ENCODE results near the gene PDAP1. TPM values are rescaled to one million over a fixed set of nuclear protein-coding genes. Genes with fewer than 3 reads are reported as not detected.

Gene PDAP1
- total and polyA plus RNA-seq, 2 of the 13 experiments (the other 11 are each of a cell fraction or from before 2014, with no cell fraction given): 13.0 to 100 TPM

DNA sequence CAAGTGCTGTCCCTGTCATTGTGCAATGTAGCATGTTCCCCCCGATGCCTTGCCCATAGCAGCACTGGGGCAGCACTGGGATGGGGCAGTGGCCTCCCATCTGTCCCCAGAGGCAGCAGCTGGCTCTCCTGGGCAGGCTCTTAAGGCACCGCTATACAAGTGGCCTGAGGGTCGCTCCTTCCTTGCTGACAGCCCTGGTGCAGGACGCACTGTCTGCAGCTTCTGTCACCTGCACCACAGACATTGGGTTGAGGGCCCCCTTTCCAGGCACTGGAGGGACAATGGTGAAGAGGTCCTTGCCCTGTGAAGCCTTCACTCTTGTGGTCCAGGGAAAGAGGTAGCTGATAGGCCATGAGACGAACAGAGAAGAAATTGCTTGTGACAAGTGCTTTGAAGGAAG lies 40.9 kb upstream of the PDAP1 start (continued):
- TF ChIP-seq EHMT2 (IDR thresholded peaks at IDR 0.05; ENCODE audit: borderline replicate concordance, low read depth, low read length): no peak

DNA sequence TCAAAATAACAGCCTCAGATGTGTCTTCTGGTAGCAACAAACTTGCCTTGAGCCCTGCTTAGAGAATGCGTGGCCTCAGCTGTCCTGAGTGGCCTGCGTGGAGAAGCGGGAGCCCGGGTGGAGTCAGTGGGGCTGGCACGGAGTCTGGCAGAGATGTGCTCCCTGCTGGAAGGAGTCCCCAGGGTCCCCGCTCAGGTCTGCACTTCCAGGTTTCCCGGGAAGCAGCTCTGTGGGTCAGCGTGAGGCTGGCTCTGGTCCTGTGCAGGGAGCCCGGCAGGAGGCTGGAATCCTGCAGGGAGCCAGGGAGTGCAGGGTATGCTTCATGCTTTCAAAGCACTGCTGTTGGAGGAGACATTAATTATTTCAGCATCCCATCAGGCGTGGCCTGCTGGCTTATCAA lies 40.5 kb upstream of the PDAP1 start:
- Histone ChIP-seq H3K9me3 (ENCODE audit: low read length) (no peaks in the 10 kb centered on the region), H3K27me3 (ENCODE audit: control insufficient read depth in 1 of 2, insufficient read depth in 2 of 2, low read length in 2 of 2) (no peaks in the 10 kb centered on the region), H3K4me2 (ENCODE audit: low read depth, low read length) (no peak overlapping the region), H3K4me1 (ENCODE audit: insufficient read depth, low read length) (no peaks in the 10 kb centered on the region), H3K79me2 (ENCODE audit: insufficient read depth, low read length) (no peaks in the 10 kb centered on the region), H4K20me1 (ENCODE audit: insufficient read depth, low read length) (peaks cover 2% of the 10 kb centered on the region; the same call in 1 of the 2 replicates), H3K4me3 (replicated peaks in 1 of 3; ENCODE audit: insufficient read depth in 1 of 3, low read depth in 2 of 3, low read length in 3 of 3) (no peak overlapping the region), H3K27ac (ENCODE audit: extremely low read length, insufficient read depth, low read length) (no peak overlapping the region), H3K9ac (ENCODE audit: insufficient read depth, low read depth, low read length) (no peak overlapping the region), H3K36me3 (replicated peaks in 1 of 2; ENCODE audit: control insufficient read depth in 1 of 2, insufficient read depth in 2 of 2, low read length in 2 of 2) (peaks cover 35 to 84% of the 10 kb centered on the region in 2 experiments), H2AFZ (ENCODE audit: low read length) (no peak overlapping the region)
- CTCF ChIA-PET (ENCODE audit: low intra/inter-chr PET ratio, low total read pairs): no interaction called here
- DNase-seq (ENCODE audit: low spot score) (no peak), FAIRE-seq (no peak), ATAC-seq (no peak)
- no peak for TF ChIP-seq ZSCAN29 (CRISPR knock-in tag; conservative IDR thresholded peaks at IDR 0.05)
- no peak for TF ChIP-seq ZNF33A (CRISPR knock-in tag; IDR thresholded peaks at IDR 0.05; ENCODE audit: borderline replicate concordance)
- TF ChIP-seq FIP1L1 (IDR thresholded peaks at IDR 0.05; ENCODE audit: borderline replicate concordance, insufficient read depth, low read depth, low read length): no peak
- no peak for TF ChIP-seq ZNF562 (CRISPR knock-in tag; IDR thresholded peaks at IDR 0.05; ENCODE audit: borderline replicate concordance)
- no peak for TF ChIP-seq IKZF1 (IDR thresholded peaks at IDR 0.05)
- TF ChIP-seq AGO1 (IDR thresholded peaks at IDR 0.05; ENCODE audit: low read depth, low read length, poor library complexity, severe bottlenecking): no peak
- TF ChIP-seq, protein P1, sequence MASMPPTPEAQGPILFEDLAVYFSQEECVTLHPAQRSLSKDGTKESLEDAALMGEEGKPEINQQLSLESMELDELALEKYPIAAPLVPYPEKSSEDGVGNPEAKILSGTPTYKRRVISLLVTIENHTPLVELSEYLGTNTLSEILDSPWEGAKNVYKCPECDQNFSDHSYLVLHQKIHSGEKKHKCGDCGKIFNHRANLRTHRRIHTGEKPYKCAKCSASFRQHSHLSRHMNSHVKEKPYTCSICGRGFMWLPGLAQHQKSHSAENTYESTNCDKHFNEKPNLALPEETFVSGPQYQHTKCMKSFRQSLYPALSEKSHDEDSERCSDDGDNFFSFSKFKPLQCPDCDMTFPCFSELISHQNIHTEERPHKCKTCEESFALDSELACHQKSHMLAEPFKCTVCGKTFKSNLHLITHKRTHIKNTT (CRISPR knock-in tag; IDR thresholded peaks at IDR 0.05): no peak
- TF ChIP-seq GLI4 (CRISPR knock-in tag; IDR thresholded peaks at IDR 0.05; ENCODE audit: borderline replicate concordance): no peak
- TF ChIP-seq, protein P2, sequence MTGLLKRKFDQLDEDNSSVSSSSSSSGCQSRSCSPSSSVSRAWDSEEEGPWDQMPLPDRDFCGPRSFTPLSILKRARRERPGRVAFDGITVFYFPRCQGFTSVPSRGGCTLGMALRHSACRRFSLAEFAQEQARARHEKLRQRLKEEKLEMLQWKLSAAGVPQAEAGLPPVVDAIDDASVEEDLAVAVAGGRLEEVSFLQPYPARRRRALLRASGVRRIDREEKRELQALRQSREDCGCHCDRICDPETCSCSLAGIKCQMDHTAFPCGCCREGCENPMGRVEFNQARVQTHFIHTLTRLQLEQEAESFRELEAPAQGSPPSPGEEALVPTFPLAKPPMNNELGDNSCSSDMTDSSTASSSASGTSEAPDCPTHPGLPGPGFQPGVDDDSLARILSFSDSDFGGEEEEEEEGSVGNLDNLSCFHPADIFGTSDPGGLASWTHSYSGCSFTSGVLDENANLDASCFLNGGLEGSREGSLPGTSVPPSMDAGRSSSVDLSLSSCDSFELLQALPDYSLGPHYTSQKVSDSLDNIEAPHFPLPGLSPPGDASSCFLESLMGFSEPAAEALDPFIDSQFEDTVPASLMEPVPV (CRISPR knock-in tag; IDR thresholded peaks at IDR 0.05): no peak
- TF ChIP-seq, protein P3, sequence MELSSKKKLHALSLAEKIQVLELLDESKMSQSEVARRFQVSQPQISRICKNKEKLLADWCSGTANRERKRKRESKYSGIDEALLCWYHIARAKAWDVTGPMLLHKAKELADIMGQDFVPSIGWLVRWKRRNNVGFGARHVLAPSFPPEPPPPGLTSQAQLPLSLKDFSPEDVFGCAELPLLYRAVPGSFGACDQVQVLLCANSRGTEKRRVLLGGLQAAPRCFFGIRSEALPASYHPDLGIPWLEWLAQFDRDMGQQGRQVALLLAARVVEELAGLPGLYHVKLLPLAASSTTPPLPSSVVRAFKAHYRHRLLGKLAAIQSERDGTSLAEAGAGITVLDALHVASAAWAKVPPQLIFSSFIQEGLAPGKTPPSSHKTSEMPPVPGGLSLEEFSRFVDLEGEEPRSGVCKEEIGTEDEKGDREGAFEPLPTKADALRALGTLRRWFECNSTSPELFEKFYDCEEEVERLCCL (CRISPR knock-in tag; IDR thresholded peaks at IDR 0.05; ENCODE audit: borderline replicate concordance): no peak
- TF ChIP-seq YEATS2 (CRISPR knock-in tag; IDR thresholded peaks at IDR 0.05; ENCODE audit: borderline replicate concordance): no peak
- no peak for TF ChIP-seq RFX5 (IDR thresholded peaks at IDR 0.05; ENCODE audit: low read depth, low read length)
- TF ChIP-seq SRSF1 (optimal IDR thresholded peaks at IDR 0.05; ENCODE audit: low read depth, low read length): no peak
- TF ChIP-seq CENPX (CRISPR knock-in tag; IDR thresholded peaks at IDR 0.05): no peak
- no peak for TF ChIP-seq TBP (CRISPR knock-in tag; IDR thresholded peaks at IDR 0.05)
- no peak for TF ChIP-seq KDM2A (CRISPR knock-in tag; IDR thresholded peaks at IDR 0.05; ENCODE audit: borderline replicate concordance, low read depth)
- TF ChIP-seq, protein P4, sequence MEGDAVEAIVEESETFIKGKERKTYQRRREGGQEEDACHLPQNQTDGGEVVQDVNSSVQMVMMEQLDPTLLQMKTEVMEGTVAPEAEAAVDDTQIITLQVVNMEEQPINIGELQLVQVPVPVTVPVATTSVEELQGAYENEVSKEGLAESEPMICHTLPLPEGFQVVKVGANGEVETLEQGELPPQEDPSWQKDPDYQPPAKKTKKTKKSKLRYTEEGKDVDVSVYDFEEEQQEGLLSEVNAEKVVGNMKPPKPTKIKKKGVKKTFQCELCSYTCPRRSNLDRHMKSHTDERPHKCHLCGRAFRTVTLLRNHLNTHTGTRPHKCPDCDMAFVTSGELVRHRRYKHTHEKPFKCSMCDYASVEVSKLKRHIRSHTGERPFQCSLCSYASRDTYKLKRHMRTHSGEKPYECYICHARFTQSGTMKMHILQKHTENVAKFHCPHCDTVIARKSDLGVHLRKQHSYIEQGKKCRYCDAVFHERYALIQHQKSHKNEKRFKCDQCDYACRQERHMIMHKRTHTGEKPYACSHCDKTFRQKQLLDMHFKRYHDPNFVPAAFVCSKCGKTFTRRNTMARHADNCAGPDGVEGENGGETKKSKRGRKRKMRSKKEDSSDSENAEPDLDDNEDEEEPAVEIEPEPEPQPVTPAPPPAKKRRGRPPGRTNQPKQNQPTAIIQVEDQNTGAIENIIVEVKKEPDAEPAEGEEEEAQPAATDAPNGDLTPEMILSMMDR (CRISPR knock-in tag; IDR thresholded peaks at IDR 0.05): no peak
- in situ Hi-C loops (cut with HindIII; ENCODE audit: extremely low pct_ligation_motif_present, low pct_unique_long_range_greater_than_20kb) (no loop called here), intact Hi-C loops (cut with micrococcal nuclease; ENCODE audit: unreplicated experiment) (no loop called here)
- WGBS (ENCODE audit: low lambda C conversion rate): 98% methylated on average over 7 of the region's 10 CpGs
- POLR2A ChIA-PET: interaction anchor here (1.5 kb wide), 1 partner anchor 10 kb away, joined by 4 read pairs; the partner anchor contains the start of genes CPSF4 and PTCD1
- BruUV-seq (replicated peaks): no TSS peak
